Liver (tissue), 9 donors: ENCODE measurements around the gene ELAVL1. TPM values are rescaled to one million over a fixed set of nuclear protein-coding genes. Genes with fewer than 3 reads are reported as not detected.

Experiments used
- DNase-seq: peaks from one replicate; pipeline ENCODE4 v3.0.0-alpha.2; 2017; ENCODE audit warnings: low spot score
- H3K27ac ChIP-seq, 2 donors: one replicate each; pipeline ENCODE4 v1.7.0; 2013; ENCODE audit warnings: inconsistent platforms in 2 of 2, low read length in 2 of 2, control low read depth in 1 of 2, low read depth in 1 of 2, mild to moderate bottlenecking in 1 of 2
- H3K27me3 ChIP-seq, 4 donors: one replicate each; pipeline versions ENCODE4 v1.6.1 to v1.7.0; 2013; ENCODE audit warnings: low read length in 3 of 4, inconsistent platforms in 1 of 4, mild to moderate bottlenecking in 1 of 4, moderate library complexity in 1 of 4; ENCODE audit not compliant: control insufficient read depth in 4 of 4, insufficient read depth in 4 of 4
- H3K36me3 ChIP-seq, 4 donors: one replicate each; pipeline versions ENCODE4 v1.6.1 to v1.7.0; 2013; ENCODE audit warnings: low read length in 3 of 4, mild to moderate bottlenecking in 3 of 4, low read depth in 1 of 4, moderate library complexity in 1 of 4; ENCODE audit not compliant: control insufficient read depth in 4 of 4, insufficient read depth in 3 of 4
- H3K4me1 ChIP-seq, 4 donors: one replicate each; pipeline versions ENCODE4 v1.6.1 to v1.7.0; 2013; ENCODE audit warnings: low read length in 3 of 4, mild to moderate bottlenecking in 3 of 4, moderate library complexity in 1 of 4; ENCODE audit not compliant: control insufficient read depth in 4 of 4, insufficient read depth in 4 of 4
- H3K4me3 ChIP-seq, 3 donors: one replicate each; pipeline versions ENCODE4 v1.6.1 to v1.7.0; 2013; ENCODE audit warnings: low read length in 3 of 3, control low read depth in 1 of 3, low read depth in 1 of 3, mild to moderate bottlenecking in 1 of 3
- H3K9ac ChIP-seq, 2 donors: one replicate each; pipeline ENCODE4 v1.7.0; 2013; ENCODE audit warnings: low read length in 2 of 2, mild to moderate bottlenecking in 2 of 2, moderate library complexity in 2 of 2, control low read depth in 1 of 2, low read depth in 1 of 2
- H3K9me3 ChIP-seq, 4 donors: one replicate each; pipeline versions ENCODE4 v1.6.1 to v1.7.0; 2013; ENCODE audit warnings: low read length in 3 of 4; ENCODE audit not compliant: control insufficient read depth in 4 of 4
- FOXA1 ChIP-seq: IDR thresholded peaks from 2 replicates; pipeline ENCODE4 v1.6.1; 2016; ENCODE audit warnings: antibody characterized with exemption
- FOXA2 ChIP-seq: IDR thresholded peaks from 2 replicates; pipeline ENCODE4 v1.6.1; 2016; ENCODE audit warnings: antibody characterized with exemption
- HNF4A ChIP-seq, 2 donors: conservative IDR thresholded peaks; 2 replicates each; pipeline ENCODE4 v1.6.1; 2016; ENCODE audit warnings: antibody characterized with exemption in 2 of 2, mild to moderate bottlenecking in 2 of 2
- HNF4G ChIP-seq: IDR thresholded peaks from 2 replicates; pipeline ENCODE4 v1.6.1; 2016; ENCODE audit warnings: antibody characterized with exemption
- JUND ChIP-seq, 2 donors: IDR thresholded peaks; 2 replicates each; pipeline ENCODE4 v1.6.1; 2016; ENCODE audit warnings: antibody characterized with exemption in 2 of 2
- NR2F2 ChIP-seq: IDR thresholded peaks from 2 replicates; pipeline ENCODE4 v1.6.1; 2016; ENCODE audit warnings: antibody characterized with exemption
- RXRA ChIP-seq, 2 donors: IDR thresholded peaks; 2 replicates each; pipeline ENCODE4 v1.6.1; 2017 to 2018; ENCODE audit warnings: antibody characterized with exemption in 2 of 2, mild to moderate bottlenecking in 1 of 2
- SP1 ChIP-seq: IDR thresholded peaks from 2 replicates; pipeline ENCODE4 v1.6.1; 2018; ENCODE audit warnings: antibody characterized with exemption, mild to moderate bottlenecking
- TAF1 ChIP-seq: conservative IDR thresholded peaks from 2 replicates; pipeline ENCODE4 v1.6.1; 2016; ENCODE audit warnings: antibody characterized with exemption, mild to moderate bottlenecking
- YY1 ChIP-seq: IDR thresholded peaks from 2 replicates; pipeline ENCODE4 v1.6.1; 2016; ENCODE audit warnings: antibody characterized with exemption, mild to moderate bottlenecking
- WGBS: extraction: QIAGEN DNeasy Blood & Tissue Kit; methylation state at CpG from one replicate; pipeline ENCODE4 v1.1.7; 2013; 5-methylcytosine and 5-hydroxymethylcytosine counted together
- polyA plus RNA-seq, 2 donors: library from polyadenylated mRNA; stranded (reverse) in 1 of 2; unstranded in 1 of 2; fragments of 200-250 nt in 1 of 2; fragments of >200 nt in 1 of 2; fragmentation: Nextera tagmentation in 1 of 2; extraction: Ambion mirVana in 1 of 2; gene quantifications; one replicate each; pipeline versions ENCODE4 v1.2.1 to v1.2.3, GENCODE V29; 2013 to 2015
- total RNA-seq, 2 donors: library from RNA; depleted of rRNA; stranded (reverse); fragments of >200 nt; gene quantifications; one replicate each; pipeline ENCODE4 v1.2.3, GENCODE V29; 2014
- TF ChIP-seq, protein P1 (sequence below): IDR thresholded peaks from 2 replicates; pipeline ENCODE4 v1.6.1; 2016; ENCODE audit warnings: antibody characterized with exemption
- TF ChIP-seq, protein P2 (sequence below): fragments of 150-350 bp; IDR thresholded peaks from 2 replicates; pipeline ENCODE4 v1.5.1; 2017; ENCODE audit warnings: improper control_type of control experiment, low read depth, low read length; ENCODE audit not compliant: missing input control
- TF ChIP-seq, protein P3 (sequence below): IDR thresholded peaks from 2 replicates; pipeline ENCODE4 v1.6.1; 2016; ENCODE audit warnings: antibody characterized with exemption
- TF ChIP-seq, protein P4 (sequence below): IDR thresholded peaks from 2 replicates; pipeline ENCODE4 v1.6.1; 2016; ENCODE audit warnings: antibody characterized with exemption, mild to moderate bottlenecking
- TF ChIP-seq, protein P5 (sequence below): IDR thresholded peaks from 2 replicates; pipeline ENCODE4 v1.6.1; 2016; ENCODE audit warnings: antibody characterized with exemption
- donor health status: healthy.
- donor health status: healthy.
- donor health status: healthy.
- donor health status: healthy.
- donor health status: healthy.

ELAVL1 gene
- total and polyA plus RNA-seq, 4 donors: 14.4 to 33.7 (median 19.1) TPM

DNA sequence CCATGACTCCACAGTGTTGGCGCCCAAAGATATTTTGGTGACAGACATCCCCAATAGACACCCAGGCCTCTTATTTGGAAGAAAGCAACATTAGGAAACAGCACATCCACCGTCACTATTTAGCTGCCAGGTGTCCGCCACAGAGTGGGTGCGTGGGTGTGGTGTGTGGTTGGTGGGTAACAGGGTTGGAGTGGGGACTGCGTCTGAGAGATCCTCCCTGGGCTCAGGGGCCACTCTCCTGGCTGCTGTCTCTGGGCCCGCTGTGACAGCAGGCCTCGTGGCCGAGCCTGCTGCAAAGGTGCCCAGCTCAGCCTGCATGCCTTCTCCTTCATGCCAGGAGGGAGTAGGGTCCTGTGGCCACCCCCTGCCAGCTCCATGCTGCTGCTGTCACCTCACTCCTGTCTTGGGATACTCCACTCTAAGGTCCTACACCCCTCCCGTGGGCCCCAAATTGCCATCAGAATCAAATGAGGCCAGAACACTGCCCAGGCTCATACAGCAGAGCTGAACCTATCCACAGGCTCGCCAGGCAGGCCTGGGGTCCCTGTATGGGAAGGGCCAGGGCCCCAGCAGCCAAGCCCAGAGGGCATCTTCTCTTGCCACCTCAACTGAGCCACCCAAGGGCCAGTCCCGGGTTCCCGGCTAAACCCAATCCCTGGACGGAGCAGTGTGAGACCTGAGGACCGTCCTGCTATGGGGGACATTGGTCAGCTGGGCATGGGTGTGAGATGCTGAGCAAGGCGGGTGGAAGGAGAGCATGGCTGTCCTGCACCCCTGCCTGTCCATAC lies 37.2 kb downstream of the ELAVL1 start:
- no peak overlapping the region for H3K27ac ChIP-seq
- no peak for TF ChIP-seq HNF4G
- TF ChIP-seq HNF4A (conservative IDR thresholded peaks at IDR 0.05): no peak
- no peak for TF ChIP-seq NR2F2
- TF ChIP-seq, protein P1, sequence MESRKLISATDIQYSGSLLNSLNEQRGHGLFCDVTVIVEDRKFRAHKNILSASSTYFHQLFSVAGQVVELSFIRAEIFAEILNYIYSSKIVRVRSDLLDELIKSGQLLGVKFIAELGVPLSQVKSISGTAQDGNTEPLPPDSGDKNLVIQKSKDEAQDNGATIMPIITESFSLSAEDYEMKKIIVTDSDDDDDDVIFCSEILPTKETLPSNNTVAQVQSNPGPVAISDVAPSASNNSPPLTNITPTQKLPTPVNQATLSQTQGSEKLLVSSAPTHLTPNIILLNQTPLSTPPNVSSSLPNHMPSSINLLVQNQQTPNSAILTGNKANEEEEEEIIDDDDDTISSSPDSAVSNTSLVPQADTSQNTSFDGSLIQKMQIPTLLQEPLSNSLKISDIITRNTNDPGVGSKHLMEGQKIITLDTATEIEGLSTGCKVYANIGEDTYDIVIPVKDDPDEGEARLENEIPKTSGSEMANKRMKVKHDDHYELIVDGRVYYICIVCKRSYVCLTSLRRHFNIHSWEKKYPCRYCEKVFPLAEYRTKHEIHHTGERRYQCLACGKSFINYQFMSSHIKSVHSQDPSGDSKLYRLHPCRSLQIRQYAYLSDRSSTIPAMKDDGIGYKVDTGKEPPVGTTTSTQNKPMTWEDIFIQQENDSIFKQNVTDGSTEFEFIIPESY: no peak
- no peak for TF ChIP-seq FOXA2
- no peak for TF ChIP-seq SP1
- TF ChIP-seq RXRA (IDR thresholded peaks at IDR 0.05): no peak
- TF ChIP-seq, protein P2, sequence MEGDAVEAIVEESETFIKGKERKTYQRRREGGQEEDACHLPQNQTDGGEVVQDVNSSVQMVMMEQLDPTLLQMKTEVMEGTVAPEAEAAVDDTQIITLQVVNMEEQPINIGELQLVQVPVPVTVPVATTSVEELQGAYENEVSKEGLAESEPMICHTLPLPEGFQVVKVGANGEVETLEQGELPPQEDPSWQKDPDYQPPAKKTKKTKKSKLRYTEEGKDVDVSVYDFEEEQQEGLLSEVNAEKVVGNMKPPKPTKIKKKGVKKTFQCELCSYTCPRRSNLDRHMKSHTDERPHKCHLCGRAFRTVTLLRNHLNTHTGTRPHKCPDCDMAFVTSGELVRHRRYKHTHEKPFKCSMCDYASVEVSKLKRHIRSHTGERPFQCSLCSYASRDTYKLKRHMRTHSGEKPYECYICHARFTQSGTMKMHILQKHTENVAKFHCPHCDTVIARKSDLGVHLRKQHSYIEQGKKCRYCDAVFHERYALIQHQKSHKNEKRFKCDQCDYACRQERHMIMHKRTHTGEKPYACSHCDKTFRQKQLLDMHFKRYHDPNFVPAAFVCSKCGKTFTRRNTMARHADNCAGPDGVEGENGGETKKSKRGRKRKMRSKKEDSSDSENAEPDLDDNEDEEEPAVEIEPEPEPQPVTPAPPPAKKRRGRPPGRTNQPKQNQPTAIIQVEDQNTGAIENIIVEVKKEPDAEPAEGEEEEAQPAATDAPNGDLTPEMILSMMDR: no peak
- TF ChIP-seq, protein P3, sequence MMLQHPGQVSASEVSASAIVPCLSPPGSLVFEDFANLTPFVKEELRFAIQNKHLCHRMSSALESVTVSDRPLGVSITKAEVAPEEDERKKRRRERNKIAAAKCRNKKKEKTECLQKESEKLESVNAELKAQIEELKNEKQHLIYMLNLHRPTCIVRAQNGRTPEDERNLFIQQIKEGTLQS: no peak
- no peak for TF ChIP-seq FOXA1
- H3K4me1 ChIP-seq: peaks cover 0 to 20% (median 15%) of the 10 kb centered on the region in 4 donors
- 95% methylated on average over 15 of the region's 15 CpGs for WGBS
- no peak overlapping the region for H3K9ac ChIP-seq
- DNase-seq: no peak
- no peaks in the 10 kb centered on the region for H3K9me3 ChIP-seq
- peaks cover 5 to 47% (median 17%) of the 10 kb centered on the region in 4 donors for H3K36me3 ChIP-seq
- H3K4me3 ChIP-seq: no peak overlapping the region
- H3K27me3 ChIP-seq: no peaks in the 10 kb centered on the region

DNA sequence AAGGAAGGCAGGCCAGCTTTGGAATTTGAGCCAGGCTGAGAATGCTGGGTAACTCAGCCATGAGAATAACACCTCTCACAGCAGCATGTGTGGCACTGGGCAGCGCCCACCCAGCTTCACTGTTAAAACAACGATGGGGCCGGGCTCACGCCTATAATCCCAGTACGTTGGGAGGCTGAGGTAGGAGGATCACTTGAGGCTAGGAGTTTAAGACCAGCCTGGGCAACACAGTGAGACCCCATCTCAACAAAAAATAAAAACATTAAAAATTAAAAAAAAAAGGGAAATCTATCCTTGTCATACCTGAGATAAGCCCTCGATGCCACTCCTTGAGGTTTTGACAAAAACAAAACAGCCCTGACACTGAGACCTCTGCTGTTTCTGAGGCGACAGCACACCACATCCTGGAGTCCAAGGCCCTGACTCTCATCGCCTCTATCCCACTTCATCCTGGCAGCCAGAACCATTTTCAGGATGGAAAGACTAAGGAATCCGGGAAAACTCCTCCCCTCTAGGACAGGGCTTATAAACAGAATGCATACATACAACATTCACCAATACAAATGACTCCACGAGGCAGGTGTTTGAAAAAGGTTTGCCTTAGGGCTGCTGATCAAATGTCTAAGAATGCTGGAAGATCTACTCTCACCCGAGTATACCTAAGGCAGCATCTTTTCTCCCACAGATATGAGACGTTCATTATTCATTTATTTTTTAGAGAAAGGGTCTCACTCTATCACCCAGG lies 39.3 kb downstream of the ELAVL1 start:
- Histone ChIP-seq H3K4me3 (no peak overlapping the region), H3K27ac (no peak overlapping the region), H3K9me3 (no peaks in the 10 kb centered on the region), H3K4me1 (peaks cover 3 to 27% (median 20%) of the 10 kb centered on the region in 4 donors), H3K27me3 (no peaks in the 10 kb centered on the region), H3K9ac (no peak overlapping the region), H3K36me3 (peaks cover 6 to 47% (median 17%) of the 10 kb centered on the region in 4 donors)
- 93% methylated on average over 12 of the region's 12 CpGs for WGBS
- TF ChIP-seq JUND (IDR thresholded peaks at IDR 0.05): no peak
- TF ChIP-seq YY1: no peak
- no peak for TF ChIP-seq TAF1
- TF ChIP-seq, protein P4, sequence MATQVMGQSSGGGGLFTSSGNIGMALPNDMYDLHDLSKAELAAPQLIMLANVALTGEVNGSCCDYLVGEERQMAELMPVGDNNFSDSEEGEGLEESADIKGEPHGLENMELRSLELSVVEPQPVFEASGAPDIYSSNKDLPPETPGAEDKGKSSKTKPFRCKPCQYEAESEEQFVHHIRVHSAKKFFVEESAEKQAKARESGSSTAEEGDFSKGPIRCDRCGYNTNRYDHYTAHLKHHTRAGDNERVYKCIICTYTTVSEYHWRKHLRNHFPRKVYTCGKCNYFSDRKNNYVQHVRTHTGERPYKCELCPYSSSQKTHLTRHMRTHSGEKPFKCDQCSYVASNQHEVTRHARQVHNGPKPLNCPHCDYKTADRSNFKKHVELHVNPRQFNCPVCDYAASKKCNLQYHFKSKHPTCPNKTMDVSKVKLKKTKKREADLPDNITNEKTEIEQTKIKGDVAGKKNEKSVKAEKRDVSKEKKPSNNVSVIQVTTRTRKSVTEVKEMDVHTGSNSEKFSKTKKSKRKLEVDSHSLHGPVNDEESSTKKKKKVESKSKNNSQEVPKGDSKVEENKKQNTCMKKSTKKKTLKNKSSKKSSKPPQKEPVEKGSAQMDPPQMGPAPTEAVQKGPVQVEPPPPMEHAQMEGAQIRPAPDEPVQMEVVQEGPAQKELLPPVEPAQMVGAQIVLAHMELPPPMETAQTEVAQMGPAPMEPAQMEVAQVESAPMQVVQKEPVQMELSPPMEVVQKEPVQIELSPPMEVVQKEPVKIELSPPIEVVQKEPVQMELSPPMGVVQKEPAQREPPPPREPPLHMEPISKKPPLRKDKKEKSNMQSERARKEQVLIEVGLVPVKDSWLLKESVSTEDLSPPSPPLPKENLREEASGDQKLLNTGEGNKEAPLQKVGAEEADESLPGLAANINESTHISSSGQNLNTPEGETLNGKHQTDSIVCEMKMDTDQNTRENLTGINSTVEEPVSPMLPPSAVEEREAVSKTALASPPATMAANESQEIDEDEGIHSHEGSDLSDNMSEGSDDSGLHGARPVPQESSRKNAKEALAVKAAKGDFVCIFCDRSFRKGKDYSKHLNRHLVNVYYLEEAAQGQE: no peak
- TF ChIP-seq, protein P5, sequence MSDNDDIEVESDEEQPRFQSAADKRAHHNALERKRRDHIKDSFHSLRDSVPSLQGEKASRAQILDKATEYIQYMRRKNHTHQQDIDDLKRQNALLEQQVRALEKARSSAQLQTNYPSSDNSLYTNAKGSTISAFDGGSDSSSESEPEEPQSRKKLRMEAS: no peak
- no peak for TF ChIP-seq SP1
- TF ChIP-seq, protein P1: no peak
- no peak for TF ChIP-seq RXRA (IDR thresholded peaks at IDR 0.05)
- no peak for TF ChIP-seq FOXA1
- no peak for DNase-seq
